ENCODE results near the gene SELENBP1. TPM values are rescaled to one million over a fixed set of nuclear protein-coding genes. Genes with fewer than 3 reads are reported as not detected.

The SELENBP1 gene
- total RNA-seq, 6 experiments from 2014 or later = 83.4 to 423 (median 208) TPM

- Histone ChIP-seq H3K36me3 (peaks cover 0 to 44% (median 17%) of the 10 kb centered on the region in 4 donors), H3K27ac (peak overlapping the region in 2 of 3 donors; percentile 10 to 81), H3K4me3 (no peak overlapping the region), H3K4me1 (peaks cover 0 to 55% (median 21%) of the 10 kb centered on the region in 4 donors), H3K9me3 (no peaks in the 10 kb centered on the region), H3K27me3 (no peaks in the 10 kb centered on the region)
- TF ChIP-seq POLR2A (IDR thresholded peaks at IDR 0.05) (no peak), CTCF (IDR thresholded peaks at IDR 0.05) (no peak)
- DNase-seq (no peak), ATAC-seq (no peak)
- intact Hi-C loops (cut with DNase I) = no loop called here
- 69% methylated on average over 5 of the region's 15 CpGs for WGBS (ENCODE audit: insufficient coverage, low coverage, low lambda C conversion rate, missing lambda C conversion rate)
These were observed 2.9 kb downstream of the SELENBP1 start for GRCh38 chr1:151369621-151370048.

- intact Hi-C loops (cut with DNase I) = no loop called here
- DNase-seq (no peak), ATAC-seq (no peak)
- H3K27me3 ChIP-seq = no peaks in the 10 kb centered on the region
- TF ChIP-seq POLR2A (IDR thresholded peaks at IDR 0.05) (no peak), CTCF (IDR thresholded peaks at IDR 0.05) (no peak)
- peak overlapping the region in 2 of 3 donors; percentile 39 to 81 for H3K27ac ChIP-seq
- 80% methylated on average over 2 of the region's 7 CpGs for WGBS (ENCODE audit: insufficient coverage, low coverage, low lambda C conversion rate, missing lambda C conversion rate)
- H3K36me3 ChIP-seq = peaks cover 0 to 48% (median 20%) of the 10 kb centered on the region in 4 donors
- H3K4me3 ChIP-seq = no peak overlapping the region
- no peaks in the 10 kb centered on the region for H3K9me3 ChIP-seq
- H3K4me1 ChIP-seq = peaks cover 0 to 55% (median 21%) of the 10 kb centered on the region in 4 donors
These were observed 3.2 kb downstream of the SELENBP1 start for GRCh38 chr1:151369302-151369610.

GRCh38 chr1:151368393-151369301 is 3.9 kb downstream of the SELENBP1 start:
- no peaks in the 10 kb centered on the region for H3K9me3 ChIP-seq
- peaks cover 0 to 54% (median 21%) of the 10 kb centered on the region in 4 donors for H3K36me3 ChIP-seq
- peak overlapping the region; percentile 39 to 67 (median 40) for H3K27ac ChIP-seq
- 13% methylated on average over 4 of the region's 20 CpGs for WGBS (ENCODE audit: insufficient coverage, low coverage, low lambda C conversion rate, missing lambda C conversion rate)
- TF ChIP-seq CTCF (IDR thresholded peaks at IDR 0.05) = no peak
- no peak for TF ChIP-seq POLR2A (IDR thresholded peaks at IDR 0.05)
- intact Hi-C loops (cut with DNase I) = no loop called here
- H3K4me3 ChIP-seq = peak overlapping the region in 1 of 3 donors; percentile 16
- peak; percentile 68 to 92 (median 89) for DNase-seq
- ATAC-seq = peak; percentile 51 to 57 (median 54)
- peaks cover 0 to 55% (median 21%) of the 10 kb centered on the region in 4 donors for H3K4me1 ChIP-seq
- H3K27me3 ChIP-seq = no peaks in the 10 kb centered on the region

- peak overlapping the region in 1 of 3 donors; percentile 16 for H3K4me3 ChIP-seq
- H3K27ac ChIP-seq = peak overlapping the region; percentile 39 to 67 (median 40)
- TF ChIP-seq CTCF (IDR thresholded peaks at IDR 0.05) (no peak), POLR2A (IDR thresholded peaks at IDR 0.05) (no peak)
- ATAC-seq (peak; percentile 17 to 43 (median 38)), DNase-seq (peak; percentile 66 to 83 (median 82))
- no peaks in the 10 kb centered on the region for H3K9me3 ChIP-seq
- intact Hi-C loops (cut with DNase I) = no loop called here
- H3K4me1 ChIP-seq = peaks cover 0 to 51% (median 20%) of the 10 kb centered on the region in 4 donors
- H3K36me3 ChIP-seq = peaks cover 0 to 57% (median 21%) of the 10 kb centered on the region in 4 donors
- WGBS (ENCODE audit: insufficient coverage, low coverage, low lambda C conversion rate, missing lambda C conversion rate) = 34% methylated on average over 3 of the region's 8 CpGs
- H3K27me3 ChIP-seq = no peaks in the 10 kb centered on the region
These were observed 4.7 kb downstream of the SELENBP1 start for GRCh38 chr1:151367658-151368392.
